Measurements from ENCODE around the gene SMIM22. TPM values are rescaled to one million over a fixed set of nuclear protein-coding genes. Genes with fewer than 3 reads are reported as not detected.
"Not testable (repeated sequence)": the region's sequence is repeated elsewhere in the genome, so short reads cannot be mapped to it uniquely, and the experiment has no call there.

The SMIM22 gene
- total and polyA plus RNA-seq, 9 donors, result 0.31 to 3.2 (median 0.94) TPM; not detected in 5

- Histone ChIP-seq H3K9me3 (replicated peaks; ENCODE audit: control insufficient read depth, low read depth, low read length) (no peaks in the 10 kb centered on the region), H3K27me3 (ENCODE audit: control insufficient read depth, insufficient read depth, low read length) (no peaks in the 10 kb centered on the region), H3K4me3 (ENCODE audit: low read length) (no peak overlapping the region), H3K4me1 (ENCODE audit: control insufficient read depth, insufficient read depth, low read length) (no peaks in the 10 kb centered on the region), H3K27ac (ENCODE audit: low read length) (no peak overlapping the region), H3K36me3 (ENCODE audit: control insufficient read depth, insufficient read depth, low read length) (no peaks in the 10 kb centered on the region)
- no peak for DNase-seq
- 66% methylated on average over 10 of the region's 16 CpGs for WGBS (ENCODE audit: insufficient coverage)
Measured at GRCh38 chr16:4783951-4784336, 11.2 kb upstream of the SMIM22 start.

GRCh38 chr16:4784444-4784987 lies 10.7 kb upstream of the SMIM22 start:
- H3K27me3 ChIP-seq (ENCODE audit: control insufficient read depth, insufficient read depth, low read length); H3K4me3 ChIP-seq (ENCODE audit: low read length); H3K4me1 ChIP-seq (ENCODE audit: control insufficient read depth, insufficient read depth, low read length); H3K9me3 ChIP-seq (replicated peaks; ENCODE audit: control insufficient read depth, low read depth, low read length); H3K27ac ChIP-seq (ENCODE audit: low read length); DNase-seq; H3K36me3 ChIP-seq (ENCODE audit: control insufficient read depth, insufficient read depth, low read length): not testable (repeated sequence)
- 92% methylated on average over 6 of the region's 14 CpGs for WGBS (ENCODE audit: insufficient coverage)

DNA sequence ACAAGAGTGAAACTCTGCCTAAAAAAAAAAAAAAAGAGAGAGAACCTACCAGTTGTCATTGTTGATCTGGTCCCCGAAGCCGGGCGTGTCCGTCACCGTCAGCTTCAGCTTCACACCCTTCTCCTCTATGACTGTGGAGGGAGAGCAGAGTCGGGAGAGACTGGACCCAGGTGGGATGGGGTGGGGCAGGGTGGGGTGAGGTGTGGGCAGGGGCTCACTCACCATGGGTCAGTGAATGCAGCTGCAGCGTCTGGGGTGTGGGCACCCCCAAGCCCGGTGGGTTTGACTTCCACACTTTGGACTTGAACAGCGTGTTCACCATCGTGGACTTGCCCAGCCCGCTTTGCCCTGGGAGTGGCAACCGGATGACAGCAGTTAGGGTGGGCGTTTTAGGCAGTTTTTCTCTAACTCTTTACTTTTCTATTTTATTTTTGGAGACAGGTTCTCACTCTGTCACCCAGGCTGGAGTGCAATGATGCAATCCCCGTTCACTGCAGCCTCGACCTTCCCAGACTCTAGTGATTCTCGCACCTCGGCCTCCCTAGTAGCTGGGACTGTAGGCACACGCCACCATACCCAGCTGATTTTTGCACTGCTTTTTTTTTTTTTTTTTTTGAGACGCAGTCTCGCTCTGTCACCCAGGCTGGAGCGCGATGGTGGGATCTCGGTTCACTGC lies 9.3 kb upstream of the SMIM22 start:
- no peak for DNase-seq
- no peaks in the 10 kb centered on the region for H3K27me3 ChIP-seq (ENCODE audit: control insufficient read depth, insufficient read depth, low read length)
- H3K27ac ChIP-seq (ENCODE audit: low read length), result no peak overlapping the region
- 96% methylated on average over 6 of the region's 23 CpGs for WGBS (ENCODE audit: insufficient coverage)
- no peaks in the 10 kb centered on the region for H3K4me1 ChIP-seq (ENCODE audit: control insufficient read depth, insufficient read depth, low read length)
- no peaks in the 10 kb centered on the region for H3K9me3 ChIP-seq (replicated peaks; ENCODE audit: control insufficient read depth, low read depth, low read length)
- H3K36me3 ChIP-seq (ENCODE audit: control insufficient read depth, insufficient read depth, low read length), result no peaks in the 10 kb centered on the region
- H3K4me3 ChIP-seq (ENCODE audit: low read length), result no peak overlapping the region

DNA sequence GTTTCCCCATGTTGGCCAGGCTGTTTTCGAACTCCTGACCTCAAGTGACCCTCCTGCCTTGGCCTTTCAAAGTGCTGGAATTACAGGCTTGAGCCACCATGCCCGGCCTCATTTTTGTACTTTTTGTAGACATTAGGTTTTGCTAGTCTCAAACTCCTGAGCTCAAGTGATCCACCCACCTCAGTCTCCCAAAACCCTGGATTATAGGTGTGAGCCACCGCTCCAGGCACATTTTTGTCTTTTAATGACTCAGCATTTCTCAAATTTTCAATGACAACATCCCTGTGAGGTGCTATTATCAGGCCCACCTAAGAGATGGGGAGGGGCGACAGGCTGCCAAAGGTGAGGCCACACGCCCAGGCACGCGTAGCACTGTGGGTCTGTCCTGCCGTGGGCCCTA lies 8.1 kb upstream of the SMIM22 start:
- Histone ChIP-seq H3K9me3 (replicated peaks; ENCODE audit: control insufficient read depth, low read depth, low read length) (no peaks in the 10 kb centered on the region), H3K27me3 (ENCODE audit: control insufficient read depth, insufficient read depth, low read length) (no peaks in the 10 kb centered on the region), H3K27ac (ENCODE audit: low read length) (no peak overlapping the region), H3K4me3 (ENCODE audit: low read length) (no peak overlapping the region), H3K4me1 (ENCODE audit: control insufficient read depth, insufficient read depth, low read length) (no peaks in the 10 kb centered on the region), H3K36me3 (ENCODE audit: control insufficient read depth, insufficient read depth, low read length) (no peaks in the 10 kb centered on the region)
- no peak for DNase-seq
- 95% methylated on average over 4 of the region's 8 CpGs for WGBS (ENCODE audit: insufficient coverage)

- Histone ChIP-seq H3K27ac (ENCODE audit: low read length) (no peak within 1 kb of the TSS), H3K9me3 (replicated peaks; ENCODE audit: control insufficient read depth, low read depth, low read length) (no peaks in the 10 kb centered on the region), H3K36me3 (ENCODE audit: control insufficient read depth, insufficient read depth, low read length) (no peaks in the 10 kb centered on the region), H3K4me3 (ENCODE audit: low read length) (no peak within 1 kb of the TSS), H3K27me3 (ENCODE audit: control insufficient read depth, insufficient read depth, low read length) (no peaks in the 10 kb centered on the region), H3K4me1 (ENCODE audit: control insufficient read depth, insufficient read depth, low read length) (no peaks in the 10 kb centered on the region)
- WGBS (ENCODE audit: insufficient coverage), result 55% methylated on average over 10 of the region's 14 CpGs
- DNase-seq, result no peak
Measured at GRCh38 chr16:4787627-4788482, 7.3 kb upstream of the SMIM22 start, which contains the start of gene SEPTIN12. Gene SEPTIN12, minus strand, starts transcription at chr16:4788345. Its CDS starts 700 bp downstream, at chr16:4787645.

DNA sequence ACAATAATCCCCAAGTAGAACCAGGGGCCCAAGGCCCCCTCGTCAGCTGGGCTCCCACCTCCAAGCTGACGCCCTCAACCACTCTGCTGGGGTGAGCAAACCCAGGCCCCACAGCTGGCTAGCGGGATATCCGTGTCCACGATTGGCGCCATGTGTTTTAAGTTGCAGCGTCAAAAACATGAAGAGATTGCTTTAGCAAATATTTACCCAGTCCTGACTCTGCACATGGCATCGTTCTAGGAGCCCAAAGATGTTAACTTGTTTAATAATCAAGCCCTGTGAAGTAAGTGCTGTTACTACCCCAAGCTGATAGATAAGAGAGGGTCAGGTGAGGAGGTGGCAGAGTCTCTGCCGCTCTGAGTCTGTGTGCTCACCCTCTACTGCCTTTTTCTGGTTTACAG lies 6.7 kb upstream of the SMIM22 start:
- Histone ChIP-seq H3K4me1 (ENCODE audit: control insufficient read depth, insufficient read depth, low read length) (no peaks in the 10 kb centered on the region), H3K9me3 (replicated peaks; ENCODE audit: control insufficient read depth, low read depth, low read length) (no peaks in the 10 kb centered on the region), H3K27me3 (ENCODE audit: control insufficient read depth, insufficient read depth, low read length) (no peaks in the 10 kb centered on the region), H3K36me3 (ENCODE audit: control insufficient read depth, insufficient read depth, low read length) (no peaks in the 10 kb centered on the region), H3K27ac (ENCODE audit: low read length) (no peak overlapping the region), H3K4me3 (ENCODE audit: low read length) (no peak overlapping the region)
- WGBS (ENCODE audit: insufficient coverage), result 33% methylated on average over 6 of the region's 9 CpGs
- DNase-seq, result no peak

DNA sequence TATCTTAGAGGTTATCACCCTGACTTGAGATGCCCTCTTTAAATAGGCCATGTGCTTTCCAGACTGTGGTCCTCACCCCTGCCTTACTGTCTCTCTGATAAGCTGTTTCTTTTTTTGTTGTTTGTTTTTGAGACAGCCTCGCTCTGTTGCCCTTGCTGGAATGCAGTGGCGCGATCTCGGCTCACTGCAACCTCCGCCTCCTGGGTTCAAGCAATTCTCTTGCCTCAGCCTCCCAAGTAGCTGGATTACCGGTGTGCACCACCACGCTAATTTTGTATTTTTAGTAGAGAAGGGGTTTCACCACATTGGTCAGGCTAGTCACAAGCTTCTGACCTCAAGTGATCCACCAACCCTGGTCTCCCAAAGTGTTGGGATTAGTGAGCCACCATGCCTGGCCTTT lies 6.3 kb upstream of the SMIM22 start:
- H3K27me3 ChIP-seq (ENCODE audit: control insufficient read depth, insufficient read depth, low read length), result no peaks in the 10 kb centered on the region
- no peaks in the 10 kb centered on the region for H3K4me1 ChIP-seq (ENCODE audit: control insufficient read depth, insufficient read depth, low read length)
- no peak overlapping the region for H3K4me3 ChIP-seq (ENCODE audit: low read length)
- DNase-seq, result no peak
- H3K9me3 ChIP-seq (replicated peaks; ENCODE audit: control insufficient read depth, low read depth, low read length), result no peaks in the 10 kb centered on the region
- no peaks in the 10 kb centered on the region for H3K36me3 ChIP-seq (ENCODE audit: control insufficient read depth, insufficient read depth, low read length)
- H3K27ac ChIP-seq (ENCODE audit: low read length), result no peak overlapping the region
- WGBS (ENCODE audit: insufficient coverage), result no CpG with 5 or more reads among the region's 7 CpGs

DNA sequence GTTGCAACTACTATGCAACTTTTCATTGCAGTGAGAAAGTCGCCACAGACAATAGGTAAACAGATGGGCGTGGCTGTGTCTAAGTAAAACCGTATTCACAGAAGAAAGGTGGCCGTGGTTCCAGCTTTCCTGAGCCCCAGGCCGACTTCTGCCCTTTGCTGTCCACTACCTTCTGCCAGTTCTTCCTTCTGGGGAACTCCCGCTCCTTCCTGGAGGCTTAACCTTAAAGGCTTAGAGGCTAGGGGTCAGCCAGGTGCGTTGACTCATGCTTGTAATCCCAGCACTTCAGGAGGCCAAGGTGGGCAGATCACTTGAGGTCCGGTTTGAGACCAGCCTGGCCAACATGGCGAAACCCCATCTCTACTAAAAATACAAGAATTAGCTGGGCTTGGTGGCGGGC lies 4.9 kb upstream of the SMIM22 start:
- H3K9me3 ChIP-seq (replicated peaks; ENCODE audit: control insufficient read depth, low read depth, low read length), result no peaks in the 10 kb centered on the region
- H3K27me3 ChIP-seq (ENCODE audit: control insufficient read depth, insufficient read depth, low read length), result no peaks in the 10 kb centered on the region
- WGBS (ENCODE audit: insufficient coverage), result 83% methylated on average over 4 of the region's 10 CpGs

DNA sequence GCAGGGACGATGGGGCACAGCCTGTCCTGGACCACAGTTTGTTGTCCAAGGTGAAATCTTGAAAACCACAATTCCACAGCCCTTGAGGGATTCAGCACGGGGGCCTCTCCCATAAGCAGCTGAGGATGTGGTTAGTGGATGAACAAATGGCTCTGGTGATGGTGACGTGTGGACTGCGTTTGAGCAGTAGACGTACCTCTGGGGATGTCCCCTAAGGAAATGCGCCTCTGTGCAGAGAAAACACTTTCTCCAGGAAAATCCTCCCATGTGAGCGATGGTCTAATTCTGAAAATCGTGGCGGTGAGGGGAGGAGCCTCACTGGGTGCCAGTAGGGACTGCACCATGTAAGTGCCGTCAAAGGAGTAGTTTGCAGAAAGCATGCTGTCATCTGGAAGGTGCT lies 4.3 kb upstream of the SMIM22 start:
- Histone ChIP-seq H3K27me3 (ENCODE audit: control insufficient read depth, insufficient read depth, low read length) (no peaks in the 10 kb centered on the region), H3K4me3 (ENCODE audit: low read length) (no peak overlapping the region), H3K36me3 (ENCODE audit: control insufficient read depth, insufficient read depth, low read length) (peaks cover 1% of the 10 kb centered on the region), H3K9me3 (replicated peaks; ENCODE audit: control insufficient read depth, low read depth, low read length) (no peaks in the 10 kb centered on the region), H3K4me1 (ENCODE audit: control insufficient read depth, insufficient read depth, low read length) (no peaks in the 10 kb centered on the region), H3K27ac (ENCODE audit: low read length) (no peak overlapping the region)
- no peak for DNase-seq
- 65% methylated on average over 9 of the region's 10 CpGs for WGBS (ENCODE audit: insufficient coverage)

More for the DNA sequence above, 4.9 kb upstream of the SMIM22 start:
- no peak overlapping the region for H3K4me3 ChIP-seq (ENCODE audit: low read length)
- H3K27ac ChIP-seq (ENCODE audit: low read length), result no peak overlapping the region
- H3K36me3 ChIP-seq (ENCODE audit: control insufficient read depth, insufficient read depth, low read length), result no peaks in the 10 kb centered on the region
- DNase-seq, result no peak
- no peaks in the 10 kb centered on the region for H3K4me1 ChIP-seq (ENCODE audit: control insufficient read depth, insufficient read depth, low read length)

DNA sequence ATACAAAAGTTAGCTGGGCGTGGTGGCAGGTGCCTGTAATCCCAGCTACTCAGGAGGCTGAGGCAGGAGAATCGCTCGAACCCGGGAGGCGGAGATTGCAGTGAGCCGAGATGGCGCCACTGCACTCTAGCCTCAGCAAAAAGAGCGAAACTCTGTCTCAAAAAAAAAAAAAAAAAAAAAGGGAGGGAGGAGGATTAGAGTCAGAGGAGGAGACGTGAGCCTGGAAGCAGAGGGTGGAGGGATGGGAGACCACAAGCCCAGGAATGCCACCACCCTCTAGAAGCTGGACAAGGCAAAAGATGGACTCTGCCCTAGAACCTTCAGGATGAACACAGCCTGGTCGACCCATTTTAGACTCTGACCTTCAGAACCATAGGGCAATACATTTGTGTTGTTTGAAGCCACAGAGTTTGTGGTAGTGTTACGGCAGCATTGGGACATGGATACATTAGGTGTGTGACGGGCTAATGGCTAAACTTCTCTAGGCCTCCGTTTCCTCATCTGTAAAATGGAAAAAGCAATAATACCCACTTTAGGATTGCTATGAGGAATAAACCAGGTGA lies 2.1 kb upstream of the SMIM22 start:
- Histone ChIP-seq H3K4me3 (ENCODE audit: low read length) (no peak overlapping the region), H3K9me3 (replicated peaks; ENCODE audit: control insufficient read depth, low read depth, low read length) (no peaks in the 10 kb centered on the region), H3K27me3 (ENCODE audit: control insufficient read depth, insufficient read depth, low read length) (no peaks in the 10 kb centered on the region), H3K36me3 (ENCODE audit: control insufficient read depth, insufficient read depth, low read length) (peaks cover 5% of the 10 kb centered on the region), H3K4me1 (ENCODE audit: control insufficient read depth, insufficient read depth, low read length) (no peaks in the 10 kb centered on the region), H3K27ac (ENCODE audit: low read length) (no peak overlapping the region)
- no peak for DNase-seq
- WGBS (ENCODE audit: insufficient coverage), result 74% methylated on average over 8 of the region's 13 CpGs
